GM23248 (cell line): Measurements from ENCODE around the gene SH3BGRL. TPM values are rescaled to one million over a fixed set of nuclear protein-coding genes. Genes with fewer than 3 reads are reported as not detected.

Experiments used
- DNase-seq: peaks from one replicate; pipeline ENCODE4 v3.0.0-alpha.2; 2015
- H2AFZ ChIP-seq: fragments of 200-600 bp; sonication (generic); 2 replicates; pipeline ENCODE4 v1.6.1; 2016; ENCODE audit warnings: antibody characterized with exemption
- H3F3A ChIP-seq: fragments of 200-600 bp; sonication (generic); 2 replicates; pipeline ENCODE4 v1.6.1; 2016; ENCODE audit warnings: mild to moderate bottlenecking, antibody characterized with exemption, mixed run types; ENCODE audit not compliant: insufficient read depth
- H3K27ac ChIP-seq: fragments of 200-600 bp; sonication (generic); 2 replicates; pipeline ENCODE4 v1.5.1; 2016; ENCODE audit warnings: mild to moderate bottlenecking
- H3K27me3 ChIP-seq: fragments of 200-600 bp; sonication (generic); replicated peaks from 2 replicates; pipeline ENCODE4 v1.6.1; 2016; ENCODE audit warnings: mild to moderate bottlenecking; ENCODE audit not compliant: insufficient read depth
- H3K36me3 ChIP-seq: fragments of 200-600 bp; sonication (generic); 2 replicates; pipeline ENCODE4 v1.6.1; 2016; ENCODE audit warnings: low read depth, mild to moderate bottlenecking
- H3K4me1 ChIP-seq: fragments of 200-600 bp; sonication (generic); 2 replicates; pipeline ENCODE4 v1.6.1; 2016; ENCODE audit warnings: mild to moderate bottlenecking; ENCODE audit not compliant: insufficient read depth
- H3K4me2 ChIP-seq: fragments of 200-600 bp; sonication (generic); one replicate; pipeline ENCODE4 v1.6.1; 2016; ENCODE audit warnings: mild to moderate bottlenecking; ENCODE audit not compliant: unreplicated experiment
- H3K4me3 ChIP-seq: fragments of 200-600 bp; sonication (generic); 2 replicates; pipeline ENCODE4 v1.5.1; 2016; ENCODE audit warnings: mild to moderate bottlenecking
- H3K79me2 ChIP-seq: fragments of 200-600 bp; sonication (generic); 2 replicates; pipeline ENCODE4 v1.6.1; 2016; ENCODE audit warnings: mild to moderate bottlenecking; ENCODE audit not compliant: insufficient read depth
- H3K9ac ChIP-seq: fragments of 200-600 bp; sonication (generic); 2 replicates; pipeline ENCODE4 v1.6.1; 2016; ENCODE audit warnings: mild to moderate bottlenecking
- H3K9me2 ChIP-seq: fragments of 200-600 bp; sonication (generic); 2 replicates; pipeline ENCODE4 v1.6.1; 2016; ENCODE audit warnings: mixed run types, mild to moderate bottlenecking, moderate library complexity; ENCODE audit not compliant: insufficient read depth
- H3K9me3 ChIP-seq: fragments of 200-600 bp; sonication (generic); one replicate; pipeline ENCODE4 v1.6.1; 2017; ENCODE audit warnings: low read depth
- H4K20me1 ChIP-seq: fragments of 200-600 bp; sonication (generic); 2 replicates; pipeline ENCODE4 v1.6.0; 2016; ENCODE audit not compliant: insufficient read depth
- EZH2 ChIP-seq: fragments of 200-600 bp; sonication (generic); IDR thresholded peaks from 2 replicates; pipeline ENCODE4 v1.6.1; 2018; ENCODE audit warnings: antibody characterized with exemption, mild to moderate bottlenecking; ENCODE audit not compliant: insufficient read depth, poor library complexity, severe bottlenecking
- EZH2phosphoT487 ChIP-seq: fragments of 200-600 bp; sonication (generic); IDR thresholded peaks from 2 replicates; pipeline ENCODE4 v1.6.1; 2018; ENCODE audit warnings: antibody characterized with exemption, moderate library complexity, mild to moderate bottlenecking, low read depth; ENCODE audit not compliant: insufficient read depth
- WGBS, 2 experiments: methylation state at CpG; one replicate each; pipeline ENCODE4 v1.1.6; 2015 to 2017; ENCODE audit warnings: low lambda C conversion rate in 2 of 2, low coverage in 1 of 2; ENCODE audit errors: missing lambda C conversion rate in 2 of 2; 5-methylcytosine and 5-hydroxymethylcytosine counted together
- in situ Hi-C: fragments of 300-500 bp; cut with MboI; formaldehyde crosslinking; loops from 2 replicates; pipeline ENCODE4 v1.15.0; 2020
- polyA plus RNA-seq: library from polyadenylated mRNA; unstranded; fragments of >200 nt; fragmentation: Nextera tagmentation; extraction: Ambion mirVana; gene quantifications from 2 replicates; pipeline ENCODE4 v1.2.1, GENCODE V29; 2016
- total RNA-seq: library from RNA; depleted of rRNA; stranded (reverse); fragments of >200 nt; shearing (Covaris generic); gene quantifications from 2 replicates; pipeline ENCODE4 v1.2.3, GENCODE V29; 2014

Gene SH3BGRL
- total and polyA plus RNA-seq, 2 experiments from 2014 or later: 149 to 172 TPM

DNA sequence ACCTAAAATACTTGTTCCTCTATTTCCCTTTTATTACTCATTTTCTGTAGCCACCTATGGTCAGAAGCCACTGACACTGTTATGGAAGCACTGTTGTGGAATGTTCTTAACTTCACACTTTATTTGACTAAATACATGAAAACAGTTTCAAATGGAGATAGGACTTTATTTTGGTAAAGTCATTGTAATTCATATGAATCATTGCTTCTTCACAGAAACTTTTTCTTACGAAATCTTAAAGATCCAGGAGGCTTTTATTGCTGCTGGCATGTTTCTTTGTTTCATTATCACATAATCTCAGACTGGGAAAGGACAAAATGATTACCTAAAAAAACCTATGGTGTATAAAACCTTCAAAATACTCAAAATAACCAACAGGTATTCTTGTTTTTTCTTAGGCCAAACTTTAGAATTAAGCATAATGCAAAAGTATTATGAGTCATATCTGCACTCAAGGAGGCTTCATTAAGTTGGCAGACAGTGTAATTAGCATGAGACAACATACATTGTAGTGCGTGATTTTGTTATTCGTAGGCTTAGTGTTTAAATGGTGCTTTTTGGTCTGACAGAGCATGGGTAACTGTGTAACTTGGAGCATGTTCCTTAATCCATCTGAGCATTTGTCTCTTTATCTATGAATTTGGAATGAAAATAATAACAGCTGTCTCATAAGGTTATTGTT, 58.0 kb downstream of the SH3BGRL start:
- H3K9me2 ChIP-seq: no peaks in the 10 kb centered on the region
- TF ChIP-seq EZH2: no peak
- in situ Hi-C loops: no loop called here
- H2AFZ ChIP-seq: peak overlapping the region; percentile 38; the same call in 1 of the 2 replicates
- H3K9me3 ChIP-seq: no peaks in the 10 kb centered on the region
- peaks cover 37% of the 10 kb centered on the region for H3F3A ChIP-seq
- peaks cover 18% of the 10 kb centered on the region; the same call in 1 of the 2 replicates for H3K79me2 ChIP-seq
- 47 to 51% methylated on average over 3 of the region's 3 CpGs for WGBS, 2 experiments
- H3K9ac ChIP-seq: peak overlapping the region; percentile 48
- H3K27me3 ChIP-seq: no peaks in the 10 kb centered on the region
- H3K27ac ChIP-seq: peak overlapping the region; percentile 87
- H4K20me1 ChIP-seq: no peaks in the 10 kb centered on the region
- H3K4me1 ChIP-seq: peaks cover 50% of the 10 kb centered on the region
- peak; percentile 61 for DNase-seq
- H3K4me2 ChIP-seq: peak overlapping the region; percentile 34
- H3K4me3 ChIP-seq: peak overlapping the region; percentile 47
- no peaks in the 10 kb centered on the region for H3K36me3 ChIP-seq

DNA sequence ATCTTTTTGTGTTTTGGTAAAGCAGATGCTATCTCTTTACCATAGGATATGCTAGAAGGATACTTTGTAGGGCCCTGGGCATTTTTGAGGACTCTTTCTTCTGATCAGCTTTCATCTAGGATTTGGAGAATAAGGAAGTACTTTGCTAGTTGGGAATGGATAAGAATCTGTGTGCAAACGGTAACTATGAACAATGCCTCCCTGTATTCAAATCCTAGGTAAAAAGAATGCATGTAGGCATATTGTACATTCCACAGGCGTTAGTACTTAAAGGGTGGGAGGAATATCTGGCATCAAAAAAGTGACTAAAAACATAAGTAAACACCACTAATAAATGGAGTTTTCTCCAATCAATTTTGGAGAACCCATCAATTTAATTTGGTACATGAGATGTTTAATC, 59.7 kb downstream of the SH3BGRL start:
- in situ Hi-C loops: no loop called here
- no peaks in the 10 kb centered on the region for H4K20me1 ChIP-seq
- 19 to 34% methylated on average over 2 of the region's 2 CpGs for WGBS, 2 experiments
- no peaks in the 10 kb centered on the region for H3K27me3 ChIP-seq
- H2AFZ ChIP-seq: no peak overlapping the region
- H3K79me2 ChIP-seq: peaks cover 9% of the 10 kb centered on the region; the same call in 1 of the 2 replicates
- H3K4me1 ChIP-seq: peaks cover 50% of the 10 kb centered on the region
- H3K9me3 ChIP-seq: no peaks in the 10 kb centered on the region
- no peaks in the 10 kb centered on the region for H3K9me2 ChIP-seq
- peaks cover 37% of the 10 kb centered on the region for H3F3A ChIP-seq
- H3K4me2 ChIP-seq: peak overlapping the region; percentile 48
- H3K36me3 ChIP-seq: no peaks in the 10 kb centered on the region
- peak overlapping the region; percentile 46 for H3K9ac ChIP-seq
- H3K4me3 ChIP-seq: peak overlapping the region; percentile 32
- peak; percentile 56 for DNase-seq
- peak overlapping the region; percentile 87 for H3K27ac ChIP-seq
- TF ChIP-seq EZH2 (no peak), EZH2phosphoT487 (no peak)

DNA sequence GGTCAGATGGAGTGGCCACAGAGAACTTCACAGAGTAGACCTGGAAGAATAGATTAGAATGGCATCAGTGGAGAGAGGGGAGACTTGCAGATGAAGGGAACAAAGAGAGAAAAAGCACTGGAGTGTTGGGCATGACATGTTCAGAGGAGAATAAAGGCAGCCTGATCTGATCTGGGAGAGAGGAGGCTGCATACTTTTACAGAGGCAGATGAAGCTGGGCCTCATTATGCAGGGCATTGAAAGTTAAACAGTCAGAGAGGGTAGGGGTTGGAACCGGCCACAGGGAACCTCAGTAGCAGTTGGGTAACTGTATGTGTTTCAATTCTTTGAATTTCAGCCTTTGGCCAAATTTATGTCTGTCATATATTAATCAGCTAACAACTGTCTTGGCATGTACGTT, 61.2 kb downstream of the SH3BGRL start:
- H3K79me2 ChIP-seq: peaks cover 9% of the 10 kb centered on the region; the same call in 1 of the 2 replicates
- H3K4me2 ChIP-seq: no peak overlapping the region
- peaks cover 49% of the 10 kb centered on the region for H3K4me1 ChIP-seq
- TF ChIP-seq EZH2 (no peak), EZH2phosphoT487 (no peak)
- 94 to 100% methylated on average over 2 of the region's 2 CpGs for WGBS, 2 experiments
- in situ Hi-C loops: no loop called here
- H3K9me3 ChIP-seq: no peaks in the 10 kb centered on the region
- no peak overlapping the region for H3K9ac ChIP-seq
- DNase-seq: no peak
- no peak overlapping the region for H2AFZ ChIP-seq
- H3F3A ChIP-seq: peaks cover 35% of the 10 kb centered on the region
- peak overlapping the region; percentile 87 for H3K27ac ChIP-seq
- H4K20me1 ChIP-seq: no peaks in the 10 kb centered on the region
- no peaks in the 10 kb centered on the region for H3K36me3 ChIP-seq
- no peak overlapping the region for H3K4me3 ChIP-seq
- no peaks in the 10 kb centered on the region for H3K9me2 ChIP-seq
- H3K27me3 ChIP-seq: no peaks in the 10 kb centered on the region

DNA sequence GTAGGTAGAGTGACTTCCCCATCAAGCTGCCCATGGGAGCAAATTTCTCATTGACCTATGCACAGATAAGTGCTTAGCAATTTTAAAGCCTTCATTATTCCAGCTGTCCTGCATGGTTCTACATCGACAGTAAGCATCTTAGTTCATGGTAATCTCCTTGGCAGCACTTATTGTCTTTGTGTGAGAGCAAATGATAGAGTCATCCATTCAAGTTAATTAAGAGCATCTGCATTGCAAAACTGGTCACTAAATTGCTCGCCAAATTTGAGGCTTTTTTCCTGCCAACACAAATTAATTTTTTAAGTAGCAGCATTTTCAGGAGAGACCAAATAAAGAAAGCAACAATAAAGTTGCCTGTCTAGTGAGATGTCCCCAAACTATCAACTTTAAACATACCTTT, 76.7 kb downstream of the SH3BGRL start:
- Histone ChIP-seq H3K79me2 (no peaks in the 10 kb centered on the region), H4K20me1 (no peaks in the 10 kb centered on the region), H3F3A (no peaks in the 10 kb centered on the region), H3K9ac (no peak overlapping the region), H3K4me3 (no peak overlapping the region), H3K36me3 (no peaks in the 10 kb centered on the region), H3K27ac (no peak overlapping the region), H2AFZ (no peak overlapping the region), H3K27me3 (no peaks in the 10 kb centered on the region), H3K9me2 (no peaks in the 10 kb centered on the region), H3K4me2 (no peak overlapping the region), H3K4me1 (no peaks in the 10 kb centered on the region), H3K9me3 (no peaks in the 10 kb centered on the region)
- in situ Hi-C loops: no loop called here
- 13 to 19% methylated on average over 2 of the region's 2 CpGs for WGBS, 2 experiments
- TF ChIP-seq EZH2phosphoT487 (no peak), EZH2 (no peak)
- no peak for DNase-seq
